WTC11 (cell line): ENCODE measurements around the gene TRIM7.

ENCODE experiments used
- CTCF ChIP-seq: fragments of 200-600 bp; IDR thresholded peaks from 2 replicates; pipeline ENCODE4 v1.8.0; 2022; ENCODE audit warnings: antibody characterized with exemption
- MAX ChIP-seq: sonication (generic); formaldehyde crosslinking; IDR thresholded peaks from 2 replicates; pipeline ENCODE4 v1.8.0; 2022; ENCODE audit warnings: mild to moderate bottlenecking, missing genetic modification reagents

- TF ChIP-seq MAX, result no peak
- no peak for TF ChIP-seq CTCF
These were observed 59.9 kb downstream of the TRIM7 start for GRCh38 chr5:181145133-181145532.
